ENCODE measurements around the gene MTMR12. TPM values are rescaled to one million over a fixed set of nuclear protein-coding genes. Genes with fewer than 3 reads are reported as not detected.

Gene MTMR12
- total and polyA plus RNA-seq, 2 experiments from 2014 or later, result 18.3 to 51.6 TPM

DNA sequence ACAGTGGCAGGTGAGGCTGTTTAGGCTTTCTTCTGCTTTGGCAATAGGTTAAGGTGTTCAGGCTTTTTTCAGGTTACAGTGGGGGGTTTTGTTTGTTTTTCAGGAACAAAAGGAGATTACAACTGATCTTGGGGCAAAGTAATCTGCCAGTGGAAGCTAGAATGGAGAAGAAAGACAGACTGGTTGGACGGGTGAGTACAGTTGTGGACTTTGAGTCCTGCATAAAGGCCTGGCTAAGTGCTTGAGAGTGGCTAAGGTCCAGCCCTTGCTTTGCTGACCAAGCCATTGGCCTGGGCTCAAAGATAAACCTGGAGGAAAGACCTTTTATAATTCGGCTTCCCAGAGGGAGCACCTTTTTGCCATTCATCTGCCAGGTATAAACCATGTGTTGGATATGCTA is 63.1 kb downstream of the MTMR12 start (continued):
- TF ChIP-seq, protein P1, sequence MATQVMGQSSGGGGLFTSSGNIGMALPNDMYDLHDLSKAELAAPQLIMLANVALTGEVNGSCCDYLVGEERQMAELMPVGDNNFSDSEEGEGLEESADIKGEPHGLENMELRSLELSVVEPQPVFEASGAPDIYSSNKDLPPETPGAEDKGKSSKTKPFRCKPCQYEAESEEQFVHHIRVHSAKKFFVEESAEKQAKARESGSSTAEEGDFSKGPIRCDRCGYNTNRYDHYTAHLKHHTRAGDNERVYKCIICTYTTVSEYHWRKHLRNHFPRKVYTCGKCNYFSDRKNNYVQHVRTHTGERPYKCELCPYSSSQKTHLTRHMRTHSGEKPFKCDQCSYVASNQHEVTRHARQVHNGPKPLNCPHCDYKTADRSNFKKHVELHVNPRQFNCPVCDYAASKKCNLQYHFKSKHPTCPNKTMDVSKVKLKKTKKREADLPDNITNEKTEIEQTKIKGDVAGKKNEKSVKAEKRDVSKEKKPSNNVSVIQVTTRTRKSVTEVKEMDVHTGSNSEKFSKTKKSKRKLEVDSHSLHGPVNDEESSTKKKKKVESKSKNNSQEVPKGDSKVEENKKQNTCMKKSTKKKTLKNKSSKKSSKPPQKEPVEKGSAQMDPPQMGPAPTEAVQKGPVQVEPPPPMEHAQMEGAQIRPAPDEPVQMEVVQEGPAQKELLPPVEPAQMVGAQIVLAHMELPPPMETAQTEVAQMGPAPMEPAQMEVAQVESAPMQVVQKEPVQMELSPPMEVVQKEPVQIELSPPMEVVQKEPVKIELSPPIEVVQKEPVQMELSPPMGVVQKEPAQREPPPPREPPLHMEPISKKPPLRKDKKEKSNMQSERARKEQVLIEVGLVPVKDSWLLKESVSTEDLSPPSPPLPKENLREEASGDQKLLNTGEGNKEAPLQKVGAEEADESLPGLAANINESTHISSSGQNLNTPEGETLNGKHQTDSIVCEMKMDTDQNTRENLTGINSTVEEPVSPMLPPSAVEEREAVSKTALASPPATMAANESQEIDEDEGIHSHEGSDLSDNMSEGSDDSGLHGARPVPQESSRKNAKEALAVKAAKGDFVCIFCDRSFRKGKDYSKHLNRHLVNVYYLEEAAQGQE (IDR thresholded peaks at IDR 0.05; ENCODE audit: unreplicated experiment), result no peak
- TF ChIP-seq JUNB (IDR thresholded peaks at IDR 0.05; ENCODE audit: unreplicated experiment), result no peak
- TF ChIP-seq, protein P2, sequence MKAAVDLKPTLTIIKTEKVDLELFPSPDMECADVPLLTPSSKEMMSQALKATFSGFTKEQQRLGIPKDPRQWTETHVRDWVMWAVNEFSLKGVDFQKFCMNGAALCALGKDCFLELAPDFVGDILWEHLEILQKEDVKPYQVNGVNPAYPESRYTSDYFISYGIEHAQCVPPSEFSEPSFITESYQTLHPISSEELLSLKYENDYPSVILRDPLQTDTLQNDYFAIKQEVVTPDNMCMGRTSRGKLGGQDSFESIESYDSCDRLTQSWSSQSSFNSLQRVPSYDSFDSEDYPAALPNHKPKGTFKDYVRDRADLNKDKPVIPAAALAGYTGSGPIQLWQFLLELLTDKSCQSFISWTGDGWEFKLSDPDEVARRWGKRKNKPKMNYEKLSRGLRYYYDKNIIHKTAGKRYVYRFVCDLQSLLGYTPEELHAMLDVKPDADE (IDR thresholded peaks at IDR 0.05), result no peak
- no peak for TF ChIP-seq ZNF331 (CRISPR knock-in tag; IDR thresholded peaks at IDR 0.05; ENCODE audit: low read depth)
- no peak for TF ChIP-seq CREB1 (CRISPR knock-in tag; IDR thresholded peaks at IDR 0.05; ENCODE audit: low read depth)
- no peak for TF ChIP-seq ZNF114 (CRISPR knock-in tag; IDR thresholded peaks at IDR 0.05)
- no peak for TF ChIP-seq POLR2AphosphoS5 (IDR thresholded peaks at IDR 0.05; ENCODE audit: low read depth)
- no peak for TF ChIP-seq EZH2phosphoT487 (IDR thresholded peaks at IDR 0.05; ENCODE audit: unreplicated experiment)

DNA sequence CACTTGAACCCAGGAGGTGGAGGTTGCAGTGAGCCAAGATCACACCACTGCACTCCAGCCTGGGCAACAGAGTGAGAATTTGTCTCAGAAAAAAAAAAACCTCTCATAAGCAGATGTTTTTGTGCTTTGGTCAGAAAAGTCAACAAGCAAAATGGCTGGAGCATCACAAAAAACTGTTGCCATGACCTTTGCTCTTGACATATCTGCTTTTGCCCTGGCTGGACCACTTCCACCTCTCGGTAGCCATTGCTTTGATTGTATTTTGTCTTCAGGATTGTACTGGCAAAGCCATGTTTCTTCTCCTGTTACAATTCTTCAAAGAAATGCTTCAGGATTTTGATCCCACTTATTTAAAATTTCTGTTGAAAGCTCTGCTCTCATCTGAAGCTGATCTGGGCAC is 67.0 kb downstream of the MTMR12 start:
- Histone ChIP-seq H3K4me1 (ENCODE audit: insufficient read depth) (no peaks in the 10 kb centered on the region), H3K36me3 (ENCODE audit: insufficient read depth) (peaks cover 42% of the 10 kb centered on the region)
- ATAC-seq, result no peak
- no peak for TF ChIP-seq NANOG (IDR thresholded peaks at IDR 0.05; ENCODE audit: borderline replicate concordance)
- no peak for TF ChIP-seq EZH2 (IDR thresholded peaks at IDR 0.05; ENCODE audit: low read depth, unreplicated experiment)
- TF ChIP-seq CREB1 (CRISPR knock-in tag; IDR thresholded peaks at IDR 0.05; ENCODE audit: low read depth), result no peak
- TF ChIP-seq, protein P1 (IDR thresholded peaks at IDR 0.05; ENCODE audit: unreplicated experiment), result no peak
- no peak for TF ChIP-seq EZH2phosphoT487 (IDR thresholded peaks at IDR 0.05; ENCODE audit: unreplicated experiment)
- TF ChIP-seq STAT1 (IDR thresholded peaks at IDR 0.05; ENCODE audit: unreplicated experiment), result no peak
- no peak for TF ChIP-seq ZNF114 (CRISPR knock-in tag; IDR thresholded peaks at IDR 0.05)
- TF ChIP-seq, protein P3, sequence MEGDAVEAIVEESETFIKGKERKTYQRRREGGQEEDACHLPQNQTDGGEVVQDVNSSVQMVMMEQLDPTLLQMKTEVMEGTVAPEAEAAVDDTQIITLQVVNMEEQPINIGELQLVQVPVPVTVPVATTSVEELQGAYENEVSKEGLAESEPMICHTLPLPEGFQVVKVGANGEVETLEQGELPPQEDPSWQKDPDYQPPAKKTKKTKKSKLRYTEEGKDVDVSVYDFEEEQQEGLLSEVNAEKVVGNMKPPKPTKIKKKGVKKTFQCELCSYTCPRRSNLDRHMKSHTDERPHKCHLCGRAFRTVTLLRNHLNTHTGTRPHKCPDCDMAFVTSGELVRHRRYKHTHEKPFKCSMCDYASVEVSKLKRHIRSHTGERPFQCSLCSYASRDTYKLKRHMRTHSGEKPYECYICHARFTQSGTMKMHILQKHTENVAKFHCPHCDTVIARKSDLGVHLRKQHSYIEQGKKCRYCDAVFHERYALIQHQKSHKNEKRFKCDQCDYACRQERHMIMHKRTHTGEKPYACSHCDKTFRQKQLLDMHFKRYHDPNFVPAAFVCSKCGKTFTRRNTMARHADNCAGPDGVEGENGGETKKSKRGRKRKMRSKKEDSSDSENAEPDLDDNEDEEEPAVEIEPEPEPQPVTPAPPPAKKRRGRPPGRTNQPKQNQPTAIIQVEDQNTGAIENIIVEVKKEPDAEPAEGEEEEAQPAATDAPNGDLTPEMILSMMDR (conservative IDR thresholded peaks at IDR 0.05; ENCODE audit: low read depth in 2 of 2), result no peak
- no peak for TF ChIP-seq ZNF331 (CRISPR knock-in tag; IDR thresholded peaks at IDR 0.05; ENCODE audit: low read depth)
- TF ChIP-seq POLR2AphosphoS5 (IDR thresholded peaks at IDR 0.05; ENCODE audit: low read depth), result no peak
- TF ChIP-seq, protein P2 (IDR thresholded peaks at IDR 0.05), result no peak
- TF ChIP-seq JUNB (IDR thresholded peaks at IDR 0.05; ENCODE audit: unreplicated experiment), result no peak

More for the DNA sequence above, 67.0 kb downstream of the MTMR12 start:
- H3K4me1 Mint-ChIP-seq, result no peaks in the 10 kb centered on the region
- Histone ChIP-seq H4K20me1 (replicated peaks; ENCODE audit: insufficient read depth) (peaks cover 7% of the 10 kb centered on the region; the same call in 1 of the 2 replicates), H3K27me3 (ENCODE audit: insufficient read depth) (no peaks in the 10 kb centered on the region), H3K9me2 (ENCODE audit: insufficient read depth) (no peaks in the 10 kb centered on the region), H3K4me2 (no peak overlapping the region), H3F3A (replicated peaks; ENCODE audit: low read depth) (0 out of 2 replicates have a peak, but pooled peaks cover 5% of the 10 kb centered on the region), H3K79me2 (replicated peaks; ENCODE audit: insufficient read depth) (no peaks in the 10 kb centered on the region; the same call in 1 of the 2 replicates), H3K4me3 (no peak overlapping the region), H2AFZ (no peak overlapping the region), H3K27ac (ENCODE audit: low read depth) (no peak overlapping the region)
- H3K27me3 Mint-ChIP-seq (ENCODE audit: insufficient read depth, low read depth, poor library complexity), result no peaks in the 10 kb centered on the region
- no peak overlapping the region for H3K4me3 Mint-ChIP-seq
- H3K36me3 Mint-ChIP-seq (ENCODE audit: low read depth), result peaks cover 80% of the 10 kb centered on the region
- no peaks in the 10 kb centered on the region for H3K9me3 Mint-ChIP-seq
- DNase-seq (ENCODE audit: low spot score), result no peak
- H3K27ac Mint-ChIP-seq, result no peak overlapping the region

All from GM23338 (cell line).